DMS153 (cell line): ENCODE results near the gene RAB3GAP2.
"Not testable (repeated sequence)": the region's sequence is repeated elsewhere in the genome, so short reads cannot be mapped to it uniquely, and the experiment has no call there.

Experiments used
- DNase-seq: peaks from one replicate; lab custom pipeline; 2025; lab: John Stamatoyannopoulos, UW

RAB3GAP2 gene

DNA sequence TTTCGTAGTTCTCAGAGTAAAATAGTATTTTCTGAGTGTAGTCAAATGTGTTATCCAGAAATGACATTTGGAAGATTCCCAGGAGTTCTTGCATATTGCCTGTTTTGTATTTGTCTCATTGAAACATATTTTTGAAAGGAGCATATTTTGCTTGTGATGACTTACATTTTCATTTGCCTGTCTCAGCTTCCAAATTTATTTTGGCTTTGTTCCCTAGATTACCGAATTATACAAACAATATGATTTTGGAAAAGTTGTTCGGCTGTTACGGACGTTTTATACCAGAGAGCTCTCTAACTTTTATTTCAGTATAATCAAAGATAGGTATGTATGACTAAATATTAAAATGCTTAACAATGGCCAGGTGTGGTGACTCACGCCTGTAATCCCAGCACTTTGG lies 132.3 kb downstream of the RAB3GAP2 start:
- DNase-seq: no peak

DNA sequence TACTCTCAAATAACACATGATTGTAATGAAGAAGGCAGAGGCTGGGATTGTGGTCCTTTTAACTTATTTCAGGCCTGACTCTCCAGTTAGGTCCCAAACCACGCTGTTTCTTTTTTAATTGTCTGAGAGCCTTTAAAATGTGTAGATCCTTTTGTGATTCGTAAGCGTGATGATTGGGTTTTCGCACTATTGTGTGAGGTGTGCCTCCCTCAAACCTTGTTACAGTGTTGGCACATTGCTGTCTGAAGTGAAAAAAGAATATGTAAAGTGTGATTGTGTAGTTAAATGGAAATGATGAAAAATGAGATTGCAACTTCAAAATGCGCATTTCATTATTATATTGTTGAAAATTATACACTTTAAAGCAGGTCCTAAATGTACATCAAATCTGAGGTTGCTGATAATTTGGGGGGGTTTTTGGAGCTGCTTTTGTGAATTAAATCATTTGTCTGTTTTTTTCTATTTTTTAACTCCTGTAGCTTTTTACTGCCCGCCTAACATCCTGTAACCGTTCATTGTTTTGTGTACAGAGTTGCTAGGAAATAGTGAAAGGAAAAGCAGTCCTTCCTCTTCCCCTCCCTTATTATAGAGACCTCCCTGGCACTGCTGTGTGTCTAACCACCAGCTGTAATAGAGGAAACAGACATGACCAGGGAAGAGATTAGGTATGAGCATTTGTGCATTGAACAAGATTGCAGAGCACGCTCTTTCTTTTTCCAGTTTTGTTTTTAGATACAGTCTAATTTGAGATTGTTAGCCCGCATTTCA lies 135.1 kb downstream of the RAB3GAP2 start:
- peak; percentile 55 for DNase-seq

DNA sequence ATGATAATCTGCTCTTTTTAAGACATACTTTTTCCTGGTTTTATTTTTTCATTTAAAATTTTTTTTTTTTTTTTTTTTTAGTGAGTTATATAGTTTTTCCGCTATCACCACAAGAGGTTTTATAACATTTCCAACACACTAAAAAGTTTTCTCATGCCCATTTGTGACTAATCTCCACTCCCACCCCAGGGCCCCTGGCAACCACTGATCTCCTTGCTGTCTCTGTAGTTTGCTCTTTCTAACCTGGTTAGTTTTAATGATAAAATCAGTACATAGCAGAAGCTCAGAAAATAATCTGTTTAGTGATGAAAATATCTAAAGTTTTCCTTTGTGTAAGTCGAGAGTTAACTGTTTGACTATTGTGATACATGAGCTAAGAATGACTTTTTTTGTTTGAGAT lies 136.5 kb downstream of the RAB3GAP2 start:
- DNase-seq: no peak

DNA sequence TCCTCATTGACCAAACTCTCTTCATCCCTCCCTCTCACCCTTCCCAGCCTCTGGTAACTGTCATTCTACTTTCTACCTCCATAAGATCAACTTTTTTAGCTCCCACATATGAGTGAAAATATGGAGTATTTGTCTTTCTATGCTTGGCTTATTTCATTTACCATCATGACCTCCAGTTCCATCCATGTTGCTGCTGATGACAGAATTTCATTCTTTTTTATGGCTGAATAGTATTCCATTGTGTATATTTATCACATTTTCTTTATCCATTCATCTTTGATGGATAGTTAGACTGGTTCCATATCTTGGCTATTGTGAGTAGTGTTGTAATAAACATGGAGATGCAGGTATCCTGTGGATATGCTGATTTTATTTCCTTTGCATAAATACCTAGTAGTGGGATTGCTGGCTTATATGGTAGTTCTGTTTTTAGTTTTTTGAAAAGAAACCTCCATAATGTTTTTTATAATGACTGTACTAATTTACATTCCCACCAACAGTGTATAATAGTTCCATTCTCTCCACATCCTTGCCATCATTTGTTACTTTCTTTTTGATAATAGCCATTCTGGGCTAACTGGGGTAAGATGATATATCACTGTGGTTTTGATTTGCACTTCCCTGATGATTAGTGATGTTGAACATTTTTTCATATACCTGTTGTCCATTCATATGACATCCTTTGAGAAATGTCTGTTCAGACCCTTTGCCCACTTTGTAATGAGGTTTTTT lies 142.6 kb downstream of the RAB3GAP2 start:
- DNase-seq: no peak

DNA sequence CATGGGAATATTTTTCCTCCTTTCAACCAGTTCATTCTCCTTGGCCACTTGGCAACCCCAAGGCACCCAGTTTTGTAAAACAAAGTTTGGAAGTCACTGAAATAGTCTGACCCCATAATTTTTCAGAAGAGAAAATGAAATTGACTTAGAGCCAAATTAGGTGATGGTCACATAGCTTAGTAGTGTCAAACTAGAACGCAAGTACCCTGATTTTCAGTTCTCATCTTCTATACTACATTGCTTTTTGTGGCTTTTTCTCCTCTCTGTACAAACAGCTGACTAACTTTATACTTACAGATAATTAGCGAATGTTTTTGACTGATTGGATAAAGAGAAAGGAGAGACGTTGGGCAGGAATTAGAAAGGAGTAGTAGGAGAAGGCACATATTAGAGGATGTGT lies 145.2 kb downstream of the RAB3GAP2 start:
- no peak for DNase-seq

DNA sequence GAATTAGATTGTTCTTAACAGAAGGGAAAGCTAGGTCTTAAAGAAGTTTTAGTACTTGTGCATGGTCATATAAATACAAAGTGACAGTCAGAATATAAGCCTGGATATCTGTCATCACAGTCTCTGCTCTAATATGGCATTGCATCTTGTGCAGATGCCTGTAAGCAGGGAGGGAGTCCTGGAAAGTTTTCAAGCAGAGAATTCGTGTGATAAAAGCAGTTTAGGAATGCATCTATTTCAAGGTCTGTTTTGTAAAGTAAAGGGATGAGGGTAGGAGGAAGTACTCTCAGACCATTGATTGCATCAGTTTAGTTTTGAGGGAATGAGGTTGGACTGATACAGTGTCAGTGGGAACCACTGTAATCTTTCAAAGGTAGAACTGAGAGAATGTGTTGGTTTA lies 147.7 kb downstream of the RAB3GAP2 start:
- DNase-seq: no peak

DNA sequence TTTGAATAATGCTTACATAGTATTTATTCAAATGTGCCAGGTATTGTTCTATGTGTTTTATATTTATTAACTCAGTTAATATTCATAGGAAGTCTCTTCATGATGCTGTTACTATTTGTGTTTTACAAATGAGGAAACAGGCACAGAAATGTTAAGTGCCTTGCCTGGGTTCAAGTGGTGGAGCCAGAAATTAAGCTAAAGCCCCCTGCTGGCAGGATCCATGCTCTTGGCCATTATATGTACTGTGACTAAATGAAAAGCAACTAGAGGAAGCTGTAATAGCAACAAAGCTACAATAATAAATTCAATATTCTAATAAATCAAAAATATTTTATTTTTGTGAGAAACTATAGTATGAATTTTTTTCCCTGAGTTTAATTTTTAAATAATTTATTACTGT lies 148.4 kb downstream of the RAB3GAP2 start:
- DNase-seq: no peak

DNA sequence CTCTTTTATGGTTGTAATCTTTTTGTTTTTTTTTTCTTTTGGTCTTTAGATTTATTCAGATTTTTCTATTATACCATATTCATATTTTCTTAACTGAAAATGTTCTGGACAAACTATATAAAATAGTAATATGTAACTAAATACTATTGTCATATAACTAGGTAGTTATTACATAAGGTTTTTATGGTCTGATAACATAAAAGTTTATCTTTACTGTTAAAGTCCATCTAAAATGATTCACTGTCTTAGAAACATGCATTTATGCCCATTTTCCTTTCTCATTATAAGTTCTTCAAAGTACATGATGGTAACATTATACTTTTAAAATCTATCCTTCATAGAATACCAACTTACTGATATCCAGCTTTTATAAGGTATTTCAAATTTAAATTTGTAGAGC lies 149.2 kb downstream of the RAB3GAP2 start:
- no peak for DNase-seq

DNA sequence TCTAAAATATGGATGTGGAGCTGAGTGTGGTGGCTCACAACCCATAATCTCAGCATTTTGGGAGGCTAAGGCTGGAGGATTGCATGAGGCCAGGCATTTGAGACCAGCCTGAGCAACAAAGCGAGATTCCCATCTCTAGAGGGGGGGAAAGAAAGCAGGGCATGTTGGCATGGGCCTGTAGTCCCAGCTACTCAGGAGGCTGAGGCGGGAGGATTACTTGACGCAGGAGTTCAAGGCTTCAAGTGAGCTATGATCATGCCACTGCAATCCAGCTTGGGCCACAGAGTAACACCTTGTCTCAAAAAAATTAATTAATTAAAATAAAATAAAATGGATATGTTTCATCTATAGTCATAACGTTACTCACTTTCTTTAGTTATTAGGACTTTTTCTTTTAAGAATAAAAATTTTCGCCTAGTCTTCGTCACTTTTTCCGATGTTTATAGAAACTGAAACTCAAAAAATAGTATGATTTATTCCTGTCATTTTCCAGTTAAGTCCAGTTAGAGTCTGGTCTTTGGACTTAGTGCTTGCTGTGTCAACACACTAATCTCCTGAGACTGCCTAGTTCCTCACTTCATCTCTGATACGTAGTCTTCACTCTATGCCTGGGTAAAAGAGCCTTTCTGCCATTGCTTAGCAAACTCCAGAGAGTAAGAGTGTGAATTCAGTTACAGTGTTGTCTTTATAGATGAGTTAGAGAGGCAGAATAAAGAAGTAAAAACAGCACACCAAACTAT lies 150.3 kb downstream of the RAB3GAP2 start:
- no peak for DNase-seq

DNA sequence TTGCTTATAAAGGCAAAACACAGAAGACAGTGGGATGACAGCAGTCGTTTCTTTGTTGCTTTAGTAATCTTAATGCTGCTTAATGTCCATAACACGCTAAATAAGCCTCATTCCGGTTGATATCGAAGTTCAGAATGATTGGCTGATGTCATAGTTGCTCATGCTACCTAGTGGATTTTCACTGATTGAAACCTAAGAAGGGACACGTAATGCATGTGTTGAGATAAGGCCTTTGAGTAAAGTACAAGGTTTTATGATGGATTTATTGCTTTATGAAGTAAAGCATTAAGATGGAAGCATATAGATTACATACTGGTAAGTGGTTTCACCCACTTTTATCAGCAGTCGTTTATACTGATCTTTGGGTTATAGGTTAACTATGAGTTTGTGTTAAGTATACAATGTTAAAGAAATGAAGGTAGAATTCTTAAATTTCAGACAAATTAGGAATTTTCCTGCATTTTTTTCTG lies 153.2 kb downstream of the RAB3GAP2 start:
- no peak for DNase-seq

DNA sequence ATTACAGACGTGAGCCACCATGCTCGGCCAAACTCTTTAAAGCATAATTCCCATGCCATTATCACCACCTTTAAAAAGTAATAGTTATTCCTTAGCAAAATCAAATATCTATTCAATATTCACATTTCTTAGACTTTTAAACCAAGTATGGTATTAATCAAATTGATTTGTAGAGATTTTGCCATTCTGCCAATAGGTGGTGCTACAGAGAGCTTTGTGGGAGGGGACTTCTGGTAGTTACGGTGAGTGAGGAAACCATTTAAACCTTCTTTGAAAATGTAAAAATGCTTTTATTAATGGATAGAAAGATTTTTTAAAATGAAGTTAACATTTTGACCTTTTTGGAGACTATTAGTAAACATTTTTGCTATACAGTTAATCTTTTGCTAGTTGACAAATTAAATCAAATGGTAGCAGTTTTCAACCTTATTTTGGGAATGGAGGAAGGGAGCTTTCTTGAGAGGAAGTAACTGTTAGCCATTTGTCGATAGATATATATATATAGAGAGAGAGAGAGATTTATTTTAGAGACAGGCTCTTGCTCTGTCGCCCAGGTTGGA lies 159.0 kb downstream of the RAB3GAP2 start:
- no peak for DNase-seq

DNA sequence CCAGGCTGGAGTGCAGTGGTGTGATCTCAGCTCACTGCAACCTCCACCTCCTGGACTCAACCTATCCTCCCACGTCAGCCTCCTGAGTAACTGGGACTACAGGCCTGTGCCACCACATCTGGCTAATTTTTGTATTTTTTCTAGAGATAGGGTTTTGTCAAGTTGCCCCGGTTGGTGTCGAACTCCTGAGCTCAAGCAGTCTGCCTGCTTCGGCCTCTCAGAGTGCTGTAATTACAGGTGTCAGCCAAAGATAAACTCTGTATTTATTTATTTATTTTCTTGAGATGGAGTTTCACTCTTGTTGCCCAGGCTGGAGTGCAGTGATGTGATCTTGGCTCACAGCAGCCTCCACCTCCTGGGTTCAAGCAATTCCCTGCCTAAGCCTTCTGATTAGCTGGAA lies 159.7 kb downstream of the RAB3GAP2 start:
- not testable (repeated sequence) for DNase-seq

DNA sequence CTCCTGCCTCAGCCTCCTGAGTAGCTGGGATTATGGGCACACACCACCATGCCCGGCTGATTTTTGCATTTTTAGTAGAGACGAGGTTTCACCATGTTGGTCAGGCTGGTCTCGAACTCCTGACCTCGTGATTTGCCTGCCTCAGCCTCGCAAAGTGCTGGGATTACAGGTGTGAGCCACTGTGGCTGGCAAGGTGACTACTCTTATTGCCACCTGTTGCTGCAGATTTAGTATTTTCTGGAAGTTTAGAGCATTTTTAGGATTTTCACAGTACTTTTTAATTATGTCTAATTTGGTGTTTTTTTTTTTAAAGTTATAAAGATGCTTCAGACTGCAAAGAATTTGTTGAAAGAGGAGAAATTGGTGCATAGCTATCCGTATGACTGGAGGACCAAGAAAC lies 161.8 kb downstream of the RAB3GAP2 start:
- not testable (repeated sequence) for DNase-seq

DNA sequence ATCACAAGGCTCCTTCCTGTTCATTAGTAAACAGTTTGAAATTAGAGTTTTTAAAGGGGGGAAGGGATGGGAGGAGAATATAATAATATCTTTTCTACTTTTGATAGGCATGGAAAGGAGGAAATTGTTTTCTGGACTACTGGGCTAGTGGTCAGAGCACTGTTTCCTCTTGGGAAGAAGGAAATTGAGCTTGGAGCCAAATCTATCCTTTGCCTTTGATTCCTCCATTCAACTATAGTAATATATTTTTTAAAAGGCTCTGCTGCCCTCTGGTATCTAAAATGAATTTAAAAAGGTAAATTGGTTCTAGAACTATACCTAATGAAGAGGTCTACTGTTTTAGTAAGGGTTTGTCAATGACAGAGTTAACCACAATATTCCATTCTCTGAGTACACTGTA lies 172.4 kb downstream of the RAB3GAP2 start:
- no peak for DNase-seq
